Mesothelial cell of epicardium (in vitro differentiated cells): ENCODE data around the gene FECH. TPM values are rescaled to one million over a fixed set of nuclear protein-coding genes. Genes with fewer than 3 reads are reported as not detected.

ENCODE experiments used
- DNase-seq, 2 experiments: peaks; one replicate each; pipeline ENCODE4 v3.0.0; 2021; ENCODE audit warnings: low spot score in 2 of 2; ENCODE audit not compliant: unreplicated experiment in 2 of 2
- H3K27ac Mint-ChIP-seq: 2 replicates; pipeline ENCODE4 v1.8.0; 2021; ENCODE audit warnings: mixed read lengths
- H3K27me3 Mint-ChIP-seq: 2 replicates; pipeline ENCODE4 v1.8.0; 2021; ENCODE audit warnings: low read depth, mixed read lengths
- H3K36me3 Mint-ChIP-seq: 2 replicates; pipeline ENCODE4 v1.8.0; 2021; ENCODE audit warnings: mixed read lengths
- H3K4me1 Mint-ChIP-seq: 2 replicates; pipeline ENCODE4 v1.8.0; 2021; ENCODE audit warnings: mixed read lengths
- H3K4me3 Mint-ChIP-seq: 2 replicates; pipeline ENCODE4 v1.8.0; 2021; ENCODE audit warnings: mild to moderate bottlenecking, moderate library complexity, mixed read lengths
- H3K9me3 Mint-ChIP-seq: 2 replicates; pipeline ENCODE4 v1.8.0; 2021; ENCODE audit warnings: mixed read lengths
- total RNA-seq: library from RNA; stranded (reverse); gene quantifications from 3 replicates; pipeline ENCODE4 v1.2.1, GENCODE V29; 2021
- TF ChIP-seq, protein P1 (sequence below): fragments of 200-600 bp; sonication (generic); IDR thresholded peaks from one replicate; pipeline ENCODE4 v1.5.0; 2021; ENCODE audit warnings: antibody characterized with exemption; ENCODE audit not compliant: unreplicated experiment

FECH gene
- total RNA-seq, 1 donor from 2014 or later = 29.4 TPM

- no peaks in the 10 kb centered on the region for H3K4me1 Mint-ChIP-seq
Measured at GRCh38 chr18:57519668-57520424, 66.7 kb downstream of the FECH start.

GRCh38 chr18:57518533-57518932 lies 68.0 kb downstream of the FECH start:
- no peak overlapping the region for H3K4me3 Mint-ChIP-seq
- DNase-seq = no peak
- H3K9me3 Mint-ChIP-seq = no peaks in the 10 kb centered on the region
- no peaks in the 10 kb centered on the region for H3K4me1 Mint-ChIP-seq
- H3K27ac Mint-ChIP-seq = no peak overlapping the region
- peaks cover 22% of the 10 kb centered on the region for H3K27me3 Mint-ChIP-seq
- TF ChIP-seq, protein P1, sequence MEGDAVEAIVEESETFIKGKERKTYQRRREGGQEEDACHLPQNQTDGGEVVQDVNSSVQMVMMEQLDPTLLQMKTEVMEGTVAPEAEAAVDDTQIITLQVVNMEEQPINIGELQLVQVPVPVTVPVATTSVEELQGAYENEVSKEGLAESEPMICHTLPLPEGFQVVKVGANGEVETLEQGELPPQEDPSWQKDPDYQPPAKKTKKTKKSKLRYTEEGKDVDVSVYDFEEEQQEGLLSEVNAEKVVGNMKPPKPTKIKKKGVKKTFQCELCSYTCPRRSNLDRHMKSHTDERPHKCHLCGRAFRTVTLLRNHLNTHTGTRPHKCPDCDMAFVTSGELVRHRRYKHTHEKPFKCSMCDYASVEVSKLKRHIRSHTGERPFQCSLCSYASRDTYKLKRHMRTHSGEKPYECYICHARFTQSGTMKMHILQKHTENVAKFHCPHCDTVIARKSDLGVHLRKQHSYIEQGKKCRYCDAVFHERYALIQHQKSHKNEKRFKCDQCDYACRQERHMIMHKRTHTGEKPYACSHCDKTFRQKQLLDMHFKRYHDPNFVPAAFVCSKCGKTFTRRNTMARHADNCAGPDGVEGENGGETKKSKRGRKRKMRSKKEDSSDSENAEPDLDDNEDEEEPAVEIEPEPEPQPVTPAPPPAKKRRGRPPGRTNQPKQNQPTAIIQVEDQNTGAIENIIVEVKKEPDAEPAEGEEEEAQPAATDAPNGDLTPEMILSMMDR = no peak
- H3K36me3 Mint-ChIP-seq = no peaks in the 10 kb centered on the region

More at GRCh38 chr18:57519668-57520424, 66.7 kb downstream of the FECH start:
- no peak for DNase-seq
- TF ChIP-seq, protein P1 = no peak
- Mint-ChIP-seq H3K27me3 (peaks cover 26% of the 10 kb centered on the region), H3K27ac (no peak overlapping the region), H3K9me3 (no peaks in the 10 kb centered on the region), H3K4me3 (no peak overlapping the region), H3K36me3 (no peaks in the 10 kb centered on the region)

GRCh38 chr18:57516056-57516455 lies 70.4 kb downstream of the FECH start:
- Mint-ChIP-seq H3K27me3 (peaks cover 29% of the 10 kb centered on the region), H3K9me3 (no peaks in the 10 kb centered on the region), H3K4me3 (no peak overlapping the region), H3K27ac (no peak overlapping the region), H3K36me3 (no peaks in the 10 kb centered on the region), H3K4me1 (no peaks in the 10 kb centered on the region)
- no peak for DNase-seq
- TF ChIP-seq, protein P1 = no peak

- no peak overlapping the region for H3K4me3 Mint-ChIP-seq
- TF ChIP-seq, protein P1 = no peak
- H3K27me3 Mint-ChIP-seq = peaks cover 65% of the 10 kb centered on the region
- no peaks in the 10 kb centered on the region for H3K4me1 Mint-ChIP-seq
- H3K36me3 Mint-ChIP-seq = no peaks in the 10 kb centered on the region
- no peak overlapping the region for H3K27ac Mint-ChIP-seq
- no peaks in the 10 kb centered on the region for H3K9me3 Mint-ChIP-seq
- DNase-seq = no peak
Measured at GRCh38 chr18:57505231-57505630, 81.3 kb downstream of the FECH start.

- Mint-ChIP-seq H3K27me3 (peaks cover 61% of the 10 kb centered on the region), H3K27ac (no peak overlapping the region), H3K36me3 (no peaks in the 10 kb centered on the region), H3K9me3 (no peaks in the 10 kb centered on the region), H3K4me1 (no peaks in the 10 kb centered on the region), H3K4me3 (no peak overlapping the region)
- DNase-seq = no peak
- TF ChIP-seq, protein P1 = no peak
Measured at GRCh38 chr18:57502624-57503023, 83.9 kb downstream of the FECH start.
